NB4 (cell line): Measurements from ENCODE around the gene CTAG1A.

Experiments
- CTCF ChIP-seq: IDR thresholded peaks from one replicate; pipeline ENCODE4 v1.5.1; 2012; ENCODE audit warnings: low read depth, low read length
- POLR2A ChIP-seq: IDR thresholded peaks from 2 replicates; pipeline ENCODE4 v1.6.1; 2011; ENCODE audit warnings: mild to moderate bottlenecking; ENCODE audit not compliant: insufficient read length; ENCODE audit errors: extremely low read depth

- TF ChIP-seq CTCF = no peak
- no peak for TF ChIP-seq POLR2A
Measured at GRCh38 chrX:154598656-154599055, 13.7 kb downstream of the CTAG1A start.
